GM12874 (cell line): ENCODE measurements around the gene KIF26B.

Source experiments
- CTCF ChIP-seq: IDR thresholded peaks from 2 replicates; pipeline ENCODE4 v1.5.1; 2011; ENCODE audit warnings: low read depth, mild to moderate bottlenecking, control low read depth, low read length, moderate library complexity; ENCODE audit not compliant: insufficient read depth

The KIF26B gene

GRCh38 chr1:245247356-245247755 is 92.6 kb downstream of the KIF26B start:
- no peak for TF ChIP-seq CTCF

GRCh38 chr1:245247801-245248200 is 93.0 kb downstream of the KIF26B start:
- TF ChIP-seq CTCF: no peak

- no peak for TF ChIP-seq CTCF
These were observed 93.5 kb downstream of the KIF26B start for GRCh38 chr1:245248231-245248731.

GRCh38 chr1:245255783-245256182 is 101.0 kb downstream of the KIF26B start:
- TF ChIP-seq CTCF: no peak

- TF ChIP-seq CTCF: no peak
These were observed 101.7 kb downstream of the KIF26B start for GRCh38 chr1:245256528-245256927.

DNA sequence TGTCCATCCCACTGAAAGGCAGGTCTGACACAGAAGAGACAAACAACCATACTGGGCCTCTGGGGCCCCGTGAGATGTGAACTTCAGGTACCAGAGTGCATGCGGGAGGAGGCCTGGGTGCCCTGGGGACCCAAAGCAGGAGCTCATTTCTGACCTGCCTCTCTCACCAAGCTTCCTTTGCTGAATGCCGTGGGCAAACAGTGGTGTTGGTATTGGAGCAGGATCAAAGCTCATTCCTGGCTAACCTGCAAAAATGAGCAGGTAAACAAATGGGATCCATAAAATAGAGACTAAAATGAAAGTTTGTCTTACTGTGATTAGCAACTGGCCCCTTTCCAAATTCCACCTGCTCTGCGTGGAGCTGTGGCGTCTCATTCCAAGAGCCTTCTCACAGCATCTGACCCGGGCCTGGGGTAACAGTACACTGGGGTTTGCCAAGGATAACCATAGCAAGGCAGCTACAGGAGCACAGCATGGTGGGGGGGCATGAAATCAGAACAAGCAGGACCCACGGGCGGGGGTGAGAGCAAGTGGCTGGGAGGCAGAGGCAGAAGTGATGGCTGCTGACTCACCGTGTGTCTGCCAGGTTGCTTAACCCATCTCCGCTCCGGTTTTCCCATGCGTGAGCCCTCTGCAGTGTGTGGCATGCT is 103.6 kb downstream of the KIF26B start:
- TF ChIP-seq CTCF: no peak

DNA sequence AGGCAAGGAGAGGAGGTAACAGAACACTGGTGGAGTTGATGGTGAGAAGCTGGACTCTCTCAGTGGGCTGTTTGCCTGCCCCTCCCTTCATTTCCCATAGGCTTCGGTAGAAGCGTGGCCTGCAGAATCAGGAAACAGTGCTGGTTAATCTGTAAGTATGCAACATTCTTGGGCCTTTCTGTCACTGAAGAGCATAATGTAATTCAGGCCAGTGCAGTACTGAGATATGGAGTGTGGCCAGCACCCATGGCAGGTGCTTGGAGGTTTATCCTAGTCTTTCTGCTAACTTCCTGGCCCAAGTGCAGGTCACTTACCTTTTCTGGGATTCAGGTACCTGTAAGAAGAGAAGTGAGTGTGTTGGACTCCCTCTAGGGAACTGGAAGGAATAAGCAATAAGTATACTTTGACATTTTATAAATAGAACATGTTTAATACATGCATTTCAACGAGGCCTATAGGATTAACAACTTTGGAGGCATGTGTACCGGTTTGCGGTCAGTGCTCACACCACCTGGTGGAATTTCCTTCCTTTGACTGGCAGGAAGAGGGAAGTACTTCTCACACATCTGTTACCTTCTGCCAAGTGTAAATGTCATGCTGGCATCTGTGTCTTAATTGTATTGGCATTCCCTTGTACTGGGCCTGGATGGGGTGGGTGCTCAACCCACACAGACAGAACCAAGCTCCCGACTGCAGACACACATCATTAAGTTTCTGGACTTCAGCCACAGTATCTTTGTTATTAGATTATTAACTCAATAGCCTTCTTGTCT is 105.5 kb downstream of the KIF26B start:
- no peak for TF ChIP-seq CTCF
